ENCODE data around the gene TMC7.

Gene TMC7

DNA sequence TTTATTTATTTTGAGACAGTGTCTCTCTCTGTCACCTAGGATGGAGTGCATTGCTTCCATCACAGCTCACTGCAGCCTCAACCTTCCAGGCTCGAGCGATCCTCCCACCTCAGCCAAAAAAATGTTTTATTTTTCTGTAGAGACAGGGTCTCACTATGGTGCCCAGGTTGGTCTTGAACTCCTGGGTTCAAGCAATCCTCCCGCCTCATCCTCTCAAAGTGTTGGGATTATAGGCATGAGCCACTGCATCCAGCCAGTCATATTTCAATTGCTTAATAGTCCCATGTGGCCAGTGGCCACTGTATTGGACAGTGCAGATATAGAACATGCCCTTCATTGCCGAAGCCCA, 15.3 kb downstream of the TMC7 start:
- POLR2A ChIA-PET, result interaction anchor here (0.8 kb wide), 1 partner anchor 68 kb away, joined by 3 read pairs; the partner anchor contains the start of gene COQ7
- TF ChIP-seq, protein P1, sequence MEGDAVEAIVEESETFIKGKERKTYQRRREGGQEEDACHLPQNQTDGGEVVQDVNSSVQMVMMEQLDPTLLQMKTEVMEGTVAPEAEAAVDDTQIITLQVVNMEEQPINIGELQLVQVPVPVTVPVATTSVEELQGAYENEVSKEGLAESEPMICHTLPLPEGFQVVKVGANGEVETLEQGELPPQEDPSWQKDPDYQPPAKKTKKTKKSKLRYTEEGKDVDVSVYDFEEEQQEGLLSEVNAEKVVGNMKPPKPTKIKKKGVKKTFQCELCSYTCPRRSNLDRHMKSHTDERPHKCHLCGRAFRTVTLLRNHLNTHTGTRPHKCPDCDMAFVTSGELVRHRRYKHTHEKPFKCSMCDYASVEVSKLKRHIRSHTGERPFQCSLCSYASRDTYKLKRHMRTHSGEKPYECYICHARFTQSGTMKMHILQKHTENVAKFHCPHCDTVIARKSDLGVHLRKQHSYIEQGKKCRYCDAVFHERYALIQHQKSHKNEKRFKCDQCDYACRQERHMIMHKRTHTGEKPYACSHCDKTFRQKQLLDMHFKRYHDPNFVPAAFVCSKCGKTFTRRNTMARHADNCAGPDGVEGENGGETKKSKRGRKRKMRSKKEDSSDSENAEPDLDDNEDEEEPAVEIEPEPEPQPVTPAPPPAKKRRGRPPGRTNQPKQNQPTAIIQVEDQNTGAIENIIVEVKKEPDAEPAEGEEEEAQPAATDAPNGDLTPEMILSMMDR (IDR thresholded peaks at IDR 0.05; ENCODE audit: insufficient read depth, low read length, missing control alignments), result no peak
- DNase-seq (ENCODE audit: low read depth, low spot score), result no peak
- CTCF ChIA-PET, result interaction anchor here (1.3 to 3.1 kb wide), 2 partner anchors 9 to 15 kb away, joined by 5 to 11 read pairs; partner anchors contain the start of gene TMC7
- H3K4me3 ChIP-seq (ENCODE audit: low read depth, low read length), result no peak overlapping the region

DNA sequence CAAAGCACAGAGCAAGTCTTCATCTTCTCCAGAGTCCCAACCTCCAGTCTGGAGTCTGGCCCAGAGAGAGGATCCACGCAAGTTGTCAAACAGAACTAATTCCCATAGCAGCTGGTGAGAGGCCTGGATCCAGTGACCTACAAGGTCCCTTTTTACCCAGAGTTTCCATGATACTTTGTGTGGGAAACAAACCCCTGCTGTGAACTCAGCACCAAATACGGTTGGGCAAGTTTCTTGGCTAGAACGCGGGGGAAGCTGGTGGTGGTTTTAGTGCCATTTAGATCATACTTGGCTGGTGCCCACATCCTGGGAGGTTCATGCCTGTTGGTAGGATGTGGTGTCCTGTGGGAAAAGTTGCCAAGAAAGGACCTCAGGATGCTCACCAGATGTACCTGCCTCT, 18.1 kb downstream of the TMC7 start:
- ChIA-PET POLR2A (no interaction called here), CTCF (interaction anchor here (1.5 kb wide), 1 partner anchor 19 kb away, joined by 4 read pairs; no protein-coding TSS in a partner anchor)
- TF ChIP-seq, protein P1 (IDR thresholded peaks at IDR 0.05; ENCODE audit: insufficient read depth, low read length, missing control alignments), result no peak
- H3K4me3 ChIP-seq (ENCODE audit: low read depth, low read length), result no peak overlapping the region
- peak; percentile 51 for DNase-seq (ENCODE audit: low read depth, low spot score)

DNA sequence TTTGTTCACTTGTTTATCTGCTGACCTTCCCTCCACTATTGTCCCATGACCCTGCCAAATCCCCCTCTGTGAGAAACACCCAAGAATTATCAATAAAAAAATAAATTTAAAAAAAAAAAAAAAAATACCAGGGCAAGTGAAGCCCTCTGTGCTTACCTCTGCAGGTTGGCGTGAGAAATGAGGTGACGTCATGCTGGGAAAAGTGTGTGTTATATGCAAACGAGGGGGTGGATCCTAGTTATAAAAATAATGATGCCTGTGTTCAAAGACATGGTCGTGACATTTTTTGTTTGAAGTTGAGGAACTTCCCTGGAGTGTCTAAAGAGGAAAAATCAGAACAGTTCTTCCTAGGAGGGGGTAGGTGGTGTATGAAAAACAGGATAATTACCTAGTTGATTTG, 20.2 kb downstream of the TMC7 start:
- POLR2A ChIA-PET, result no interaction called here
- no peak overlapping the region for H3K4me3 ChIP-seq (ENCODE audit: low read depth, low read length)
- CTCF ChIA-PET, result no interaction called here
- TF ChIP-seq, protein P1 (IDR thresholded peaks at IDR 0.05; ENCODE audit: insufficient read depth, low read length, missing control alignments), result no peak
- DNase-seq (ENCODE audit: low read depth, low spot score), result no peak

DNA sequence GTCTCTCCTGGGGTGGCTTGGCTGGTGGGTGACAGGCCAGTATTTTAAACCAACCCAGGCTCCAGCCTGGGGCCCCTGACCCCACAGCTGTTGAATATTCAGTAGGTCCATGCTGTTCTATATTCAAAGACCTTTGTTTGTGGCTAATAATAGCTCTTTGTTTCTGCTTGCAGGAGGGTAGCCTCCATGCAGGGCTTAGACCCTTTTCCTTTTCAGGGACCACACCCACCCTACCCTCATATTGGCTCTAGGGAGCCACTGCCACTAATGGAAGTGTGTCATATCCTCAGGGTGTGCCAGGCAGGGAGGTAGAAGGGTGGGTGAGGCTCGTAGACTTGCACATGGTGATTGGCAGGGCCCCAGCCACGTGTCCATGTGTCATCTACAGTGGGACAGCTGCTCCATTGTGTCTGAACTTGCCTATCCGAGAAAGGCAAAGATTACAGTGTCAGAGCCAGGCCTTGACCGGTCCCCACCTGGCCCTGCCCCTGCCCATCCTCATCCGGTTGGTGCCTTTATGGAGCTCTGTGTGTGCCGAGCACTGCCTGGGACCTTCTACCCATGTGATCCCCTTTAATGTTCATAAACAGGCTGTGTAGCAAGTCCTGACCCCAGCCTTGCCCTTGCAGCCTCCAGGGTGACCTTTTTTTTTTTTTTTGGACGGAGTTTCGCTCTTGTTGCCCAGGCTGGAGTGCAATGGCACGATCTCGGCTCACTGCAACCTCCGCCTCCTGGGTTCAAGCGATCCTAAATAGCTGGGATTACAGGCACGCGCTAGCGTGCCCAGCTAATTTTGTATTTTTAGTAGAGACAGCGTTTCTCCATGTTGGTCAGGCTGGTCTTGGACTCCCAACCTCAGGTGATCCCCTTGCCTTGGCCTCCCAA, 22.1 kb downstream of the TMC7 start:
- CTCF ChIA-PET, result interaction anchor here (1.6 kb wide), 1 partner anchor 36 kb away, joined by 3 read pairs; no protein-coding TSS in a partner anchor
- TF ChIP-seq, protein P1 (IDR thresholded peaks at IDR 0.05; ENCODE audit: insufficient read depth, low read length, missing control alignments), result no peak
- H3K4me3 ChIP-seq (ENCODE audit: low read depth, low read length), result no peak overlapping the region
- POLR2A ChIA-PET, result no interaction called here
- DNase-seq (ENCODE audit: low read depth, low spot score), result no peak

DNA sequence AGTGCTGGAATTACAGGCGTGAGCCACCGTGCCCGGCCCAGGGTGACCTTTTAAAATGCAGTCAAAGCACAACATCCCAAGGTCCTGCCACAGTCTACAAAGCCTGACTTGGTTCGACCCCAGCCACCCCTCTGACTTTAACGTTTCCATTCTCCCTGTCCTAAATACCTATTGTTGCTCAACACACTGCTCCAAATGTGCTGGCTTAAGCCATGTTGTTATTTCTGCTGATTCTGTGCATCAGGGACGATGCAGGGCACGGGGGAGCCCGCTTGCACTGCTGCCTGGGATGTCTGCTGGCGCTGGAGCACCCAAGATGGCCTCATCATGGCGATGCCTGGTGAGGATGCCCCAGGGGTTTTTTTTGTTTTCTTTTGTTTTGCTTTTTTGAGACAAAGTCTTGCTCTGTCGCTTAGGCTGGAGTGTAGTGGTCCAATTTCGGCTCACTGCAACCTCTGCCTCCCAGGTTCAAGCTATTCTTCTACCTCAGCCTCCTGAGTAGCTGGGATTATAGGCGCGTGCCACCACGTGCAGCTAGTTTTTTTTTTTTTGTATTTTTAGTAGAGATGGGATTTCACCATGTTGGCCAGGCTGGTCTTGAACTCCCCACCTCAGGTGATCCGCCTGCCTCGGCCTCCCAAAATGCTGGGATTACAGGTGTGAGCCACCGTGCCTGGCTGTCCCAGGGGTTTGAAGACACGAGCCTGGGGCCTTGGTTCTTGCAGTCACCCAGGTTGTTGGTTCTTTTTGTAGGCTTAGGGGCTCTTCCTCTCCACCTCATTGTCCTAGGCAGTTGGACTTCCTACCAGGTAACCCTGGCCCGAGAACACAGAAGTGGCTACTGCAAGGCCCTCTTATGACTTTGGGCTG, 22.9 kb downstream of the TMC7 start:
- no peak overlapping the region for H3K4me3 ChIP-seq (ENCODE audit: low read depth, low read length)
- ChIA-PET CTCF (interaction anchor here (1.6 kb wide), 1 partner anchor 37 kb away, joined by 3 read pairs; no protein-coding TSS in a partner anchor), POLR2A (no interaction called here)
- TF ChIP-seq, protein P1 (IDR thresholded peaks at IDR 0.05; ENCODE audit: insufficient read depth, low read length, missing control alignments), result no peak
- no peak for DNase-seq (ENCODE audit: low read depth, low spot score)

Data from AG04449 (cell line).